Measurements from ENCODE around the gene CACNA1C.

DNA sequence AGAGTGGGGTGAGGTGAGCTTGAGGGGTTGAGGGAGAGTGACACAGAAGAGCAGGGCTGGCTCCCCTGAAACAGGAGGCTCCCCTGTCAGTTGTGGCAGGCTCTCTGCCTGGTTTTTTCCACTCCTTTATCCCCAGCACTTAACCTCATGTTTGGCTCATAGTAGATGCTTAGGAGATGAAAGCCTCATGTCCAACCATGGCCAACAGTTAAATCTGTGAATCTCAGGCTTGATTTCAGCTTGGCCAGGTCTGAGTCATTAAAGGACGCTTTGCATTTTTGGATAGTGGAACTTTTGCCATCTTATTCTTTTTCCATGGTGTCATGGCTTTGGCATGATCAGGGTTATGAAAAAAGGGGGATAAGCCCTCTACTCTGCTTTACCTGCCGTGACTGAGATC lies 117.2 kb downstream of the CACNA1C start:
- TF ChIP-seq CTCF (IDR thresholded peaks at IDR 0.05) (no peak), POLR2AphosphoS5 (IDR thresholded peaks at IDR 0.05) (no peak), POLR2A (IDR thresholded peaks at IDR 0.05; ENCODE audit: low read depth) (no peak), EP300 (IDR thresholded peaks at IDR 0.05) (no peak)
